OCI-LY1 (cell line): ENCODE measurements around the gene HLA-DQB2.

Experiments
- H2AFZ ChIP-seq: fragments of 200-600 bp; sonication (generic), shearing (Covaris generic); 2 replicates; pipeline ENCODE4 v1.6.0; 2014; ENCODE audit warnings: antibody characterized with exemption, mild to moderate bottlenecking, low read length
- H3F3A ChIP-seq: fragments of 200-600 bp; sonication (generic), shearing (Covaris generic); 2 replicates; pipeline ENCODE4 v1.6.0; 2014; ENCODE audit warnings: mild to moderate bottlenecking, antibody characterized with exemption, low read length, moderate library complexity; ENCODE audit not compliant: insufficient read depth
- H3K27ac ChIP-seq: fragments of 200-600 bp; sonication (generic); 2 replicates; pipeline ENCODE4 v1.5.1; 2014; ENCODE audit warnings: low read length, mixed run types, mild to moderate bottlenecking, low read depth; ENCODE audit not compliant: poor library complexity, severe bottlenecking
- H3K27me3 ChIP-seq: fragments of 200-600 bp; sonication (generic); 2 replicates; pipeline ENCODE4 v1.6.0; 2014; ENCODE audit warnings: antibody characterized with exemption, mild to moderate bottlenecking, low read length, moderate library complexity; ENCODE audit not compliant: insufficient read depth
- H3K36me3 ChIP-seq: fragments of 200-600 bp; sonication (generic); 2 replicates; pipeline ENCODE4 v1.6.1; 2014; ENCODE audit warnings: mild to moderate bottlenecking, antibody characterized with exemption, low read length, moderate library complexity, mixed read lengths; ENCODE audit not compliant: insufficient read depth
- H3K4me1 ChIP-seq: fragments of 200-600 bp; sonication (generic); 2 replicates; pipeline ENCODE4 v1.5.1; 2014; ENCODE audit warnings: mild to moderate bottlenecking, low read length, moderate library complexity; ENCODE audit not compliant: insufficient read depth, severe bottlenecking
- H3K4me2 ChIP-seq: fragments of 200-600 bp; sonication (generic), shearing (Covaris generic); 2 replicates; pipeline ENCODE4 v1.6.1; 2014; ENCODE audit warnings: low read length
- H3K4me3 ChIP-seq: fragments of 200-600 bp; sonication (generic); 2 replicates; pipeline ENCODE4 v1.5.1; 2014; ENCODE audit warnings: low read length, low read depth, mild to moderate bottlenecking, mixed read lengths; ENCODE audit not compliant: poor library complexity, severe bottlenecking
- H3K79me2 ChIP-seq: fragments of 200-600 bp; shearing (Covaris generic); 2 replicates; pipeline ENCODE4 v1.6.1; 2016; ENCODE audit warnings: mixed run types, low read length, mixed read lengths; ENCODE audit not compliant: insufficient read depth
- H3K9ac ChIP-seq: fragments of 200-600 bp; sonication (generic), shearing (Covaris generic); 2 replicates; pipeline ENCODE4 v1.6.1; 2014; ENCODE audit warnings: mild to moderate bottlenecking, low read length, mixed read lengths
- H3K9me2 ChIP-seq: fragments of 200-600 bp; sonication (generic), shearing (Covaris generic); 2 replicates; pipeline ENCODE4 v1.6.1; 2014; ENCODE audit warnings: low read depth, mild to moderate bottlenecking, low read length, mixed read lengths
- H3K9me3 ChIP-seq: fragments of 200-600 bp; shearing (Covaris generic); 2 replicates; pipeline ENCODE4 v1.6.1; 2014; ENCODE audit warnings: low read length, mixed read lengths
- H4K20me1 ChIP-seq: fragments of 200-600 bp; sonication (generic), shearing (Covaris generic); 2 replicates; pipeline ENCODE4 v1.6.0; 2016; ENCODE audit warnings: mild to moderate bottlenecking, low read length; ENCODE audit not compliant: insufficient read depth
- EZH2 ChIP-seq: fragments of 200-600 bp; sonication (generic), shearing (Covaris generic); IDR thresholded peaks from 2 replicates; pipeline ENCODE4 v1.8.0; 2017; ENCODE audit warnings: borderline replicate concordance, mixed run types, mild to moderate bottlenecking, antibody characterized with exemption, low read length, moderate library complexity, mixed read lengths
- TF ChIP-seq, protein P1 (sequence below): fragments of 200-600 bp; sonication (generic), shearing (Covaris generic); IDR thresholded peaks from 2 replicates; pipeline ENCODE4 v1.5.1; 2017; ENCODE audit warnings: mild to moderate bottlenecking, antibody characterized with exemption, low read length, moderate library complexity, mixed read lengths

Gene HLA-DQB2

DNA sequence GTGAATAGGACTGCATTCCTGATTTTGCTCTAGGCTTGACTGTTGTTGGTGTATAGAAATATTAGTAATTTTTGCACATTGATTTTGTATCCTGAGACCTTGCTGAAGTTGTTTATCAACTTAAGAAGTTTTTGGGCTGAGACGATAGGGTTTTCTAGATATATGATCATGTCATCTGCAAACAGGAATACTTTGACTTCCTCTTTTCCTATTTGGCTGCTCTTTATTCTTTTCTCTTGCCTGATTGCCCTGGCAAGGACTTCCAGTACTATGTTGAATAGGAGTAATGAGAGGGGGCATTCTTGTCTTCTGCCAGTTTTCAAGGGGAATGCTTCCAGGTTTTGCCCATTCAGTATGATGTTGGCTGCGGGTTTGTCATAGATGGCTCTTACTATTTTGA lies 40.1 kb upstream of the HLA-DQB2 start:
- Histone ChIP-seq H4K20me1 (no peaks in the 10 kb centered on the region), H3K4me3 (no peak overlapping the region), H3K27me3 (no peaks in the 10 kb centered on the region; the same call in 1 of the 2 replicates), H3K9me2 (no peaks in the 10 kb centered on the region), H3K4me2 (no peak overlapping the region), H2AFZ (no peak overlapping the region), H3K27ac (no peak overlapping the region), H3K79me2 (no peaks in the 10 kb centered on the region), H3K4me1 (no peaks in the 10 kb centered on the region), H3K36me3 (no peaks in the 10 kb centered on the region; the same call in 1 of the 2 replicates), H3F3A (no peaks in the 10 kb centered on the region), H3K9ac (no peak overlapping the region), H3K9me3 (peaks cover 6% of the 10 kb centered on the region)
- TF ChIP-seq, protein P1, sequence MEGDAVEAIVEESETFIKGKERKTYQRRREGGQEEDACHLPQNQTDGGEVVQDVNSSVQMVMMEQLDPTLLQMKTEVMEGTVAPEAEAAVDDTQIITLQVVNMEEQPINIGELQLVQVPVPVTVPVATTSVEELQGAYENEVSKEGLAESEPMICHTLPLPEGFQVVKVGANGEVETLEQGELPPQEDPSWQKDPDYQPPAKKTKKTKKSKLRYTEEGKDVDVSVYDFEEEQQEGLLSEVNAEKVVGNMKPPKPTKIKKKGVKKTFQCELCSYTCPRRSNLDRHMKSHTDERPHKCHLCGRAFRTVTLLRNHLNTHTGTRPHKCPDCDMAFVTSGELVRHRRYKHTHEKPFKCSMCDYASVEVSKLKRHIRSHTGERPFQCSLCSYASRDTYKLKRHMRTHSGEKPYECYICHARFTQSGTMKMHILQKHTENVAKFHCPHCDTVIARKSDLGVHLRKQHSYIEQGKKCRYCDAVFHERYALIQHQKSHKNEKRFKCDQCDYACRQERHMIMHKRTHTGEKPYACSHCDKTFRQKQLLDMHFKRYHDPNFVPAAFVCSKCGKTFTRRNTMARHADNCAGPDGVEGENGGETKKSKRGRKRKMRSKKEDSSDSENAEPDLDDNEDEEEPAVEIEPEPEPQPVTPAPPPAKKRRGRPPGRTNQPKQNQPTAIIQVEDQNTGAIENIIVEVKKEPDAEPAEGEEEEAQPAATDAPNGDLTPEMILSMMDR = no peak
- no peak for TF ChIP-seq EZH2

DNA sequence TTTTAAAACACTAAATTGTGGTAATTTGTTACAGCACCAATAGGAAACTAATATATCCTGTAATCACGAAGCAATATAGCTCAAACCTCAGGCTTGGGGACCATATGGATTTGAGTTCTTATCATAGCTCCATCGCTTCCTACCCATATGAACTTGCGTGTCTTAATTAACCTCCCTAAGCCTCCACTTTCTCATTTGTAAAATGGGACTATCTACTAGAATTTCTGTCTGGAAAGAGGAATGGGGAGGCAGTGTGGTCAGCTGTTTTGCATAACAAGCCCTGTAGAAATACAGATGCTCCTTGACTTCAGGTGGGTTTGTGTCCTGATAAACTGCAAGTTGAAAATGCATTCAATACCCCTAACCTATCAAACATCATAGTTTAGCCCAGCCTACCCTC lies 36.4 kb upstream of the HLA-DQB2 start:
- H3K9ac ChIP-seq = no peak overlapping the region
- H3F3A ChIP-seq = no peaks in the 10 kb centered on the region
- H3K27ac ChIP-seq = no peak overlapping the region
- H3K36me3 ChIP-seq = no peaks in the 10 kb centered on the region; the same call in 1 of the 2 replicates
- no peaks in the 10 kb centered on the region for H3K79me2 ChIP-seq
- TF ChIP-seq EZH2 = no peak
- TF ChIP-seq, protein P1 = no peak
- H3K9me3 ChIP-seq = peaks cover 7% of the 10 kb centered on the region
- H3K9me2 ChIP-seq = no peaks in the 10 kb centered on the region
- H3K4me1 ChIP-seq = peaks cover 15% of the 10 kb centered on the region
- 0 out of 2 replicates have a peak overlapping the region, but pooled peaks have one; percentile 37 for H2AFZ ChIP-seq
- no peak overlapping the region for H3K4me2 ChIP-seq
- no peak overlapping the region for H3K4me3 ChIP-seq
- H3K27me3 ChIP-seq = no peaks in the 10 kb centered on the region; the same call in 1 of the 2 replicates
- no peaks in the 10 kb centered on the region for H4K20me1 ChIP-seq

- Histone ChIP-seq H2AFZ (no peak overlapping the region), H3F3A (no peaks in the 10 kb centered on the region), H3K9me2 (no peaks in the 10 kb centered on the region), H3K27ac (no peak overlapping the region), H3K9ac (no peak overlapping the region), H3K36me3 (no peaks in the 10 kb centered on the region; the same call in 1 of the 2 replicates), H3K9me3 (peaks cover 7% of the 10 kb centered on the region), H3K27me3 (no peaks in the 10 kb centered on the region; the same call in 1 of the 2 replicates), H4K20me1 (no peaks in the 10 kb centered on the region), H3K79me2 (no peaks in the 10 kb centered on the region), H3K4me3 (no peak overlapping the region), H3K4me1 (peaks cover 16% of the 10 kb centered on the region), H3K4me2 (no peak overlapping the region)
- TF ChIP-seq, protein P1 = no peak
- TF ChIP-seq EZH2 = no peak
Measured at GRCh38 chr6:32799168-32799567, 35.8 kb upstream of the HLA-DQB2 start.
